Immature natural killer cell (primary cell): ENCODE data around the gene ARHGAP12. TPM values are rescaled to one million over a fixed set of nuclear protein-coding genes. Genes with fewer than 3 reads are reported as not detected.

Experiments
- DNase-seq, 3 donors: peaks; one replicate each; pipeline ENCODE4 v3.0.0; 2022; ENCODE audit warnings: mixed read lengths in 1 of 3
- H3K27ac Mint-ChIP-seq, 6 donors: one replicate each; pipeline ENCODE4 v1.8.0; 2020; ENCODE audit warnings: mixed read lengths in 6 of 6, mild to moderate bottlenecking in 5 of 6, inconsistent platforms in 4 of 6, moderate library complexity in 3 of 6
- H3K27me3 Mint-ChIP-seq, 3 donors: one replicate each; pipeline ENCODE4 v1.8.0; 2020 to 2021; ENCODE audit warnings: low read depth in 3 of 3, mild to moderate bottlenecking in 3 of 3, mixed read lengths in 3 of 3, moderate library complexity in 3 of 3, inconsistent platforms in 1 of 3
- H3K36me3 Mint-ChIP-seq, 3 donors: one replicate each; pipeline ENCODE4 v1.8.0; 2020; ENCODE audit warnings: mixed read lengths in 3 of 3, inconsistent platforms in 2 of 3, mild to moderate bottlenecking in 2 of 3
- H3K4me1 Mint-ChIP-seq, 2 donors: one replicate each; pipeline ENCODE4 v1.8.0; 2020; ENCODE audit warnings: inconsistent platforms in 2 of 2, mild to moderate bottlenecking in 2 of 2, mixed read lengths in 2 of 2, moderate library complexity in 1 of 2
- H3K4me3 Mint-ChIP-seq, 5 donors: one replicate each; pipeline ENCODE4 v1.8.0; 2020; ENCODE audit warnings: mild to moderate bottlenecking in 5 of 5, mixed read lengths in 5 of 5, inconsistent platforms in 3 of 5, moderate library complexity in 3 of 5
- H3K9me3 Mint-ChIP-seq, 6 donors: one replicate each; pipeline ENCODE4 v1.8.0; 2020; ENCODE audit warnings: mild to moderate bottlenecking in 6 of 6, mixed read lengths in 6 of 6, inconsistent platforms in 4 of 6, moderate library complexity in 3 of 6
- polyA plus RNA-seq, 3 donors: library from polyadenylated mRNA; unstranded; fragments of 300-500 nt; fragmentation: Illumina TruSeq; gene quantifications; one replicate each; pipeline ENCODE4 v1.2.3, GENCODE V29; 2021

The ARHGAP12 gene
- polyA plus RNA-seq, 3 donors from 2014 or later: 6.2 to 11.8 (median 8.1) TPM

DNA sequence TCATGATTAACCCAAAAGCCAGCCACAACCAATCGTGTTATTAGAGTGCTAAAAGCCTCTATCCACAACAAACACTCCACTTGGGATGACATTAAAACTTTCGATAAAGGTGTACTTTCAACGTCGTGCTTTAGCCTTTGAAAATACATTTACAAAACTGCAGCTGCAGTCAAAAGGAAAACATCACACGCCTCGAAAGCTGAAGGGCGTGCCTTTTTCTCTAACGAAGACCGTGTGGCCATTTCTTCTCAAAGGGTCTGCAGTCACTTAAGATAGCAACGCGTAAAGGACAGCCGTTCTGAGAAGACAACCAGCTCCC lies 1.1 kb downstream of the ARHGAP12 start:
- Mint-ChIP-seq H3K27ac (peak overlapping the region; percentile 45 to 90 (median 82)), H3K36me3 (no peaks in the 10 kb centered on the region), H3K4me3 (peak overlapping the region; percentile 92 to 95 (median 93)), H3K4me1 (peaks cover 49 to 75% of the 10 kb centered on the region in 2 donors), H3K27me3 (peaks cover 10 to 24% (median 11%) of the 10 kb centered on the region in 3 donors), H3K9me3 (no peaks in the 10 kb centered on the region)
- no peak for DNase-seq

DNA sequence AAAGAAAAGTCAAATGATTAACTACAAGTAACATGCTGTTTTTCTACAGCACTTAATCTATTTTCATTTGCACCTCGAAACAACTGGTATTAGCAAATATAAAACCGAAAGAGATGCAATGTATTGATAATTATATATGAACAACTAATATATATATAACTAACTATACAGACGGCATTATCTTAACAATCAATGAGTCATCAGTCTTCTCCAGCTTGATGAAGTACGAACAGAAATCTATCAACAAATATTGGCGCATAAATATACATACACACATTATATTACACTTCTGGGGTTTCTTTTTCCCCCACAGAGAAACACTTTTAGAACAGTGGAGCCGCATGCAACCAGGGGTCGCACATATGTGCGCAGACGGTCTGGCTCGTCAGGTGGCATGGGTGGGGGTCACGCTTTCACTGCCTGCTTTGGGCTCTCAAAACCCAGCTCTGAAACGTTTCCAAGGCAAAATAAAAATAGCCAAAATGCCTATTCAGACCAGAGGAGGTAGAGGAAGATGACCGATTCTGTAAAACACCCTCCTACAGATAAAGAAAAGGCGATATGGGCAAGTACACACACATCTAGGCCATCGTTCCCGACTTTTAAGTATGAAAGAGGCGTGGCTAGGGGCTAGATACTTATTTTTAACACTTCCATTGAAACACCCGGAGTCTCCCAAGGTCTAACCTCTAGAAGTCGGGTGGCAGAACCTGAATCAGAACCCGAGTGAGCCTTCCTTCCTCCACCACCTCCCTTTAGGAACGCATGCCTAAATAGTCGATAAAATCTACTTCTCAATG lies 1.7 kb downstream of the ARHGAP12 start:
- H3K27ac Mint-ChIP-seq: peak overlapping the region; percentile 45 to 90 (median 82)
- H3K27me3 Mint-ChIP-seq: peaks cover 10 to 25% (median 11%) of the 10 kb centered on the region in 3 donors
- H3K9me3 Mint-ChIP-seq: no peaks in the 10 kb centered on the region
- peak overlapping the region; percentile 92 to 95 (median 93) for H3K4me3 Mint-ChIP-seq
- peaks cover 52 to 80% of the 10 kb centered on the region in 2 donors for H3K4me1 Mint-ChIP-seq
- DNase-seq: peak in 1 of 3 donors; percentile 13
- no peaks in the 10 kb centered on the region for H3K36me3 Mint-ChIP-seq

DNA sequence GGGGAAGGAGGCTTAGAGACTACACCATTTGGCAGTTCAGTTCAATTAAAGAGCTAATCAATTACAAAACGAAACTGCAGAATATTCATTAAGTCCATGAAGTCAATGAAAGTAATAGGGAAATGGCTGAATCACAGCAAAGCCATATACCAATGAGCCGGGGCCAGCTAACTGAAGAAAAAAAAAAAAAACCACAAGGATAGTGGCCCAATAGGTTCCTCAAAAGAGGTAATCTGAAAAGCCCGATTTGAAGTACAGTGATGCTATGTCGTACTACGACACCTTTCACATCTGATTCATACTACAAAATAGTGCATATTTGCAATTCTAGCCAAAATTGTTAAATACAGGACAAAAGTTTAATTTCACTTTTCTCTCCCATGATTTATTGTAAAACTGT lies 2.5 kb downstream of the ARHGAP12 start:
- DNase-seq: no peak
- H3K27me3 Mint-ChIP-seq: peaks cover 10 to 26% (median 11%) of the 10 kb centered on the region in 3 donors
- peak overlapping the region in 1 of 5 donors; percentile 94 for H3K4me3 Mint-ChIP-seq
- no peaks in the 10 kb centered on the region for H3K9me3 Mint-ChIP-seq
- H3K27ac Mint-ChIP-seq: no peak overlapping the region
- peaks cover 57 to 87% of the 10 kb centered on the region in 2 donors for H3K4me1 Mint-ChIP-seq
- no peaks in the 10 kb centered on the region for H3K36me3 Mint-ChIP-seq

DNA sequence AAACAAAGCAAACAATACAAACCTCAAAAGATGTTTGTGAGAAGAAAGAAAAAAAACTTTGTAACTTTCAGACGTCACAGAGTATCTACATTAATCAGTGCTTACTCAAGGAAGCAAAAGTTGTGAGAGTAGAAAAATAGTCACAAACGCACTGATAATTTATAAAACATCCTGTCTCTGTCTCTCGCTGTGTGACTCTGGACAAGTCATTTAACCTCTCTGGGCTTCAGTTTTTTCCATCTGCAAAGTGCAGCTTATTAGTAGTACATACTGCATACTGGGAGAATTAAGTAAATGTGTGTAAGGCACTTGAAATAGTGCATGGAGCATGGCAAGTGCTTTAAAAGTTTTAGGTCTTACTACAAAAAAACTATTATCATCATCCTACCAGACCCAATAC lies 3.8 kb downstream of the ARHGAP12 start:
- Mint-ChIP-seq H3K9me3 (no peaks in the 10 kb centered on the region), H3K4me3 (peak overlapping the region in 1 of 5 donors; percentile 24), H3K36me3 (no peaks in the 10 kb centered on the region), H3K4me1 (peaks cover 54 to 83% of the 10 kb centered on the region in 2 donors), H3K27me3 (peaks cover 10 to 25% (median 11%) of the 10 kb centered on the region in 3 donors), H3K27ac (peak overlapping the region in 3 of 6 donors; percentile 6 to 75 (median 37))
- no peak for DNase-seq

DNA sequence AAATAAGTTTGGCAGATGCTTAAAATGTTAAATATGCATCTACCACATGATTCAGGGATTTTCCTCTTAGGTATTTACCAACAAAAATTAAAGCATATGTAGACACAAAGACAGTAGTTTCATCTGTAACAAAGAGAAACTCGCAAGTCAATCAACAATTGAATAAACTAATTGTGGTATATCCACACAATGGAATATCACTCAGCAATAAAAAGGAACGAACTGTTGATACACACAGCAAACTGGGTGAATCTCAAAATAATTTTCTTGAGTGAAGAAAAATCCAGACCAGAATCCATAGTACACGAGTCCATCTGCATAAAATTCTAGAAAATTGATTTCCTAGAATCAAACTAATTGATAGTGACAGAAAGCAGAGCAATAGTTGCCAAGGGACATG lies 5.2 kb downstream of the ARHGAP12 start:
- no peaks in the 10 kb centered on the region for H3K36me3 Mint-ChIP-seq
- H3K9me3 Mint-ChIP-seq: no peaks in the 10 kb centered on the region
- no peak overlapping the region for H3K27ac Mint-ChIP-seq
- peaks cover 7 to 17% (median 10%) of the 10 kb centered on the region in 3 donors for H3K27me3 Mint-ChIP-seq
- H3K4me1 Mint-ChIP-seq: peaks cover 53 to 87% of the 10 kb centered on the region in 2 donors
- no peak for DNase-seq
- no peak overlapping the region for H3K4me3 Mint-ChIP-seq

DNA sequence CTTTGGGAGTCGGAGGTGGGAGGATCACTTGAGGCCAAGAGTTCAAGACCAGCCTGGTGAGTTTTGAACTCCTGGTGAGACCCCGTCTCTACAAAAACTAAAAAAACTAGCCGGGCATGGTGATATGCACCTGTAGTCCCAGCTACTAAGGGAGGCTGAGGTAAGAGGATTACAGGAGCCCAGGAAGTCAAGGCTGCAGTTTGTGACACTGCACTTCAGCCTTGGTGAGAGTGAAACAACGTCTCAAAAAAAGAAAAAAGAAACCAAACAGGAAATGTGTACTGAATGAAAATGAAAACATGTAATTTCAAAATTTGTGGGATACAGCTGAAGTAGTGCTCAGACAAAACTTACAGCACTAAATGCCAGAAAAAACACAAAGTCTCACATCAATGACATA lies 7.6 kb downstream of the ARHGAP12 start:
- no peaks in the 10 kb centered on the region for H3K9me3 Mint-ChIP-seq
- H3K27me3 Mint-ChIP-seq: peaks cover 0 to 4% (median 0%) of the 10 kb centered on the region in 3 donors
- peaks cover 47 to 93% of the 10 kb centered on the region in 2 donors for H3K4me1 Mint-ChIP-seq
- peak overlapping the region in 3 of 6 donors; percentile 9 to 77 (median 35) for H3K27ac Mint-ChIP-seq
- DNase-seq: no peak
- no peaks in the 10 kb centered on the region for H3K36me3 Mint-ChIP-seq
- H3K4me3 Mint-ChIP-seq: peak overlapping the region in 4 of 5 donors; percentile 33 to 87 (median 43)

DNA sequence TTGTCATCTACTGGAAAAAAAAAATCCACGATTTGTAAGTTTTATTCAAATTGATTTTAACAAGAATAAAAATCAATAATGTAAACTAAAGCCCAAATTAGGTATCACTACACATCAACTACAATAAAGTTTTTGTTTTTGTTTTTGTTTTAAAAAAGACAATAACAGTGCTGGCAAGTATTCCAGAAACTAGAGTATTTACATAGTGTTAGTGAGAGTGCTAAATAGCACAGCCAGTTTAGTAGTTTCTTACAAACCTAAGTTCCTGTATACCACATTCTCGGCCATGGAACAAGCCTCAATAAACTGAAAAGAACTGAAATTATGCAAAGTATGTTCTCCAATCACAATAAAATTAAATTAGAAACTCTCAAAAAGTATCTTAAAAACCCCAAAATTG lies 8.1 kb downstream of the ARHGAP12 start:
- Mint-ChIP-seq H3K9me3 (no peaks in the 10 kb centered on the region), H3K4me1 (peaks cover 45 to 92% of the 10 kb centered on the region in 2 donors), H3K4me3 (peak overlapping the region in 1 of 5 donors; percentile 87), H3K27me3 (peaks cover 0 to 4% (median 0%) of the 10 kb centered on the region in 3 donors), H3K27ac (peak overlapping the region in 1 of 6 donors; percentile 35), H3K36me3 (no peaks in the 10 kb centered on the region)
- DNase-seq: no peak

DNA sequence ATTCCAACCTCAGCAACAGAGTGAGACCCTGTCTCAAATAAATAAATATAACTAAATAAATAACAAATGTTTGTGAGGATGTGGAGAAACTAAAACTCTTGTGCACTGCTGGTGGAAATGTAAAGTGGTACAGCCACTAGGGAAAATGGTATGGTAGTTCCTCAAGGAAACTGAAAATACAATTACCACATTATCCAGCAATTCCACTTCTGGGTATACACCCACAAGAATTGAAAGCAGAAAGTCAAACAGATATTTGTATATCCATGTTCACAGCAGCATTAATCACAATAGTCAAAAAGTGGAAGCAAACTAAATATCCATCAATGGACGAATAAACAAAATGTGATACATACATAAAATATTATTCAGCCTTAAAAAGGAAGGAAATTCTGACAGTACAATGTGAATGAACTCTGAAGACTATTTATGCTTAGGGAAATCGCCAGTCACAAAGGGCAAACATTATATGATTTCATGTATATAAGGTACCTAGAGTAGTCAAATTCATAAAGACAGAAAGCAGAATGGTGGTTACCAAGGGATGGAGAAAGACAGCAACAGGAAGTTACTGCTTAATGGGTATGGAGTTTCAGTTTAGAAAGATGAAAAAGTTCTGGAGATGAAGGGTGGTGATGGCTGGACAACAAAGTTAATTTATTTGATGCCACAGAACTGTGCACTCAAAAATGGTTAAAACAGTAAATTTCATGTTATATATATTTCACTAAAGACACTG lies 9.8 kb downstream of the ARHGAP12 start:
- H3K4me1 Mint-ChIP-seq: peaks cover 36 to 86% of the 10 kb centered on the region in 2 donors
- H3K9me3 Mint-ChIP-seq: no peaks in the 10 kb centered on the region
- H3K36me3 Mint-ChIP-seq: no peaks in the 10 kb centered on the region
- no peak for DNase-seq
- H3K27ac Mint-ChIP-seq: no peak overlapping the region
- peak overlapping the region in 1 of 5 donors; percentile 3 for H3K4me3 Mint-ChIP-seq
- H3K27me3 Mint-ChIP-seq: peaks cover 0 to 4% (median 0%) of the 10 kb centered on the region in 3 donors

DNA sequence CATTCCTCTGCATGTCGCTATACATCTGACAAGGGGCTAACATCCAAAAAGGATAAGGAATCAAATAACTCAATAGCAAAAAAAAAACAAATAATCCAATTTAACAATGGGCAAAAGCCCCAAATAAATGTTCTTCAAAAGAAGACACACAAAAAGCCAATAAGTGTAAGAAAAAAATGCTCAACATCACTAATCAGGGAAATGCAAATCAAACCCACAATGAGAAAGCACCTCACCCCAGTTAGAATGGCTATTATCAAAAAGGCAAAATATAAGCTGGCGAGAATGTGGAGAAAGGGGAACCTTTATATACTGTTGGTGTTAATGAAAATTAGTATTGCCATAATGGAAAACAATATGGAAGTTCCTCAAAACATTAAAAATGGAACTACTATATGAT lies 14.3 kb downstream of the ARHGAP12 start:
- no peaks in the 10 kb centered on the region for H3K36me3 Mint-ChIP-seq
- H3K9me3 Mint-ChIP-seq: no peaks in the 10 kb centered on the region
- no peak overlapping the region for H3K4me3 Mint-ChIP-seq
- H3K27me3 Mint-ChIP-seq: peaks cover 0 to 1% (median 0%) of the 10 kb centered on the region in 3 donors
- H3K4me1 Mint-ChIP-seq: peaks cover 51 to 92% of the 10 kb centered on the region in 2 donors
- no peak for DNase-seq
- H3K27ac Mint-ChIP-seq: no peak overlapping the region

DNA sequence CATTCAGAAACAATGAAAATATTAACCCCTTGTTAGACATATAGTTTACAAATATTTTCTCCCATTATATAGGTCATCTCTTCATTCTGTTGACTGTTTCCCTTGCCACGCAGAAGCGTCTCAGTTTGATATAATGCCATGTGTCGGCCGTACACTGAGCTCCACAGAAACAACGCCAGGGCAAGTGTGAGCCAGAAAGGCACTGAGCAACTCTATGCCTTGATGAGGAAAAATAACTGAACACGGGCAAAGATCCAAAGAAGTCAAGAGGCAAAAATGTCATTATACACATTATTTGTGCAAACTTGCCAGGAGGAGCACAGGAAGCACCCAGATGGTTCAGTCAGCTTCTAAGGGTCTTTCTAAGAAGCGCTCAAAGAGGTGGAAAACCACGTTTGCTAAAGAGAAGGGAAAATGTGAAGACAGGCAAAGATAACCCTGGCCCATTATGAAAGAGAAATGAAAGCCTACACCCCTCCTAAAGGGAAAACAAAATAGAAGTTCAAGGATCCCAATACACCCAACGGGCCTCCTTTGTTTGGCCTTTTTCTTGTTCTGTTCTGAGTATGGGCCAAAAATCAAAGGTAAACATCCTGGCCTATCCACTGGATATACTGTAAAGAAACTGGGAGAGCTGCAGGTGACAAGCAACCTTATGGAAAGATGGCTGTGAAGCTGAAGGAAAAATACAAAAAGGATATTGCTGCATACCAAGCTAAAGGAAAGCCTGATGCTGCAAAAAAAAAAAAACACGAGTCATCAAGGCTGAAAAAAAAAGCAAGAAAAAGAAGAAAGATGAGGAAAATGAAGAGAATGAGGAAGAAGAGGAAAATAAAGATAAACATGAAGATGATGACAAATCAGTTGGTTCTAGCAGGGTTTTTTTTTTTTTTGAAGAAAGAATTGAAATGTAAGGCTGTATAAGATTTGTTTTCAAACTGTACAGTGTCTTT lies 15.5 kb downstream of the ARHGAP12 start:
- Mint-ChIP-seq H3K4me1 (peaks cover 52 to 91% of the 10 kb centered on the region in 2 donors), H3K27me3 (peaks cover 0 to 1% (median 0%) of the 10 kb centered on the region in 3 donors), H3K9me3 (no peaks in the 10 kb centered on the region), H3K27ac (peak overlapping the region in 1 of 6 donors; percentile 36), H3K4me3 (no peak overlapping the region), H3K36me3 (peaks cover 0 to 5% (median 0%) of the 10 kb centered on the region in 3 donors)
- DNase-seq: no peak

DNA sequence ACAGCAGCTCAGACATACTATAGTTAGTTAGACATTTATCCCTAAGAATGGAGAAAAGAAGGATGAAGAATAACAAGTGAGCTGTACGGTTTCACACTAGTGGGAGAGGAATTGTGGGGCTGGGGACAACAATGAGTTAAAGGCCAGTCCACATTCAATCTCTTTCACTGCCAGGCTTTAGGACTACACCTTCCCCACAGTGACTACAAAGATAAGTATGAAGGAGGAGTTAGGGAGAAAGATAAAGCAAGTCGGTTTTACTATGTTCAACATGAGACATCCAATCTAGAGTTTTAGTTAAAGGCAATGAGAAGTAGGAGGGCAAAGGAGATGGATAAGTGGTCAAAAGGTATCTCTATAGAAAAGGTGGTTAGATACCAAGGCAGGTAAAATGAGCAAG lies 16.3 kb downstream of the ARHGAP12 start:
- Mint-ChIP-seq H3K27ac (no peak overlapping the region), H3K4me1 (peaks cover 51 to 88% of the 10 kb centered on the region in 2 donors), H3K9me3 (no peaks in the 10 kb centered on the region), H3K4me3 (no peak overlapping the region), H3K36me3 (peaks cover 0 to 9% (median 0%) of the 10 kb centered on the region in 3 donors), H3K27me3 (peaks cover 0 to 1% (median 0%) of the 10 kb centered on the region in 3 donors)
- no peak for DNase-seq

DNA sequence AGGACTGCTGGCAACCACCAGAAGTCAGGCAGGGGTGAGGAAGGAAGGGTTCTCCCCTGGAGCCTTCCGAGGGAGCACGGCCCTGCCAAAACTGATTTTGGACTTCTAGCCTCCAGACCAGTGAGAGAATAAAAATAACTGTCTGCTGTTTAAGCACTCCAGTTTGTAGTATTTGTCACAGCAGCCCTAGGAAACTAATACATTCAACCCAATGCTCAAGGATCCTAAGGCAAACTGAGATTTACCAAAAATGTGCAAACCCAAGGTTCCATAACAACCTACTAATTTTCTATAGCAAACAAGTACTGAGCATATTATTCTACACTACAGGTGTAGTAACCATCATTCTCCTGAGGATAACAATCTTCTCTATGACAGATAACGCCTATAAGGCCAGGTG lies 18.6 kb downstream of the ARHGAP12 start:
- peak overlapping the region in 1 of 6 donors; percentile 8 for H3K27ac Mint-ChIP-seq
- H3K4me1 Mint-ChIP-seq: peaks cover 55 to 93% of the 10 kb centered on the region in 2 donors
- no peak overlapping the region for H3K4me3 Mint-ChIP-seq

DNA sequence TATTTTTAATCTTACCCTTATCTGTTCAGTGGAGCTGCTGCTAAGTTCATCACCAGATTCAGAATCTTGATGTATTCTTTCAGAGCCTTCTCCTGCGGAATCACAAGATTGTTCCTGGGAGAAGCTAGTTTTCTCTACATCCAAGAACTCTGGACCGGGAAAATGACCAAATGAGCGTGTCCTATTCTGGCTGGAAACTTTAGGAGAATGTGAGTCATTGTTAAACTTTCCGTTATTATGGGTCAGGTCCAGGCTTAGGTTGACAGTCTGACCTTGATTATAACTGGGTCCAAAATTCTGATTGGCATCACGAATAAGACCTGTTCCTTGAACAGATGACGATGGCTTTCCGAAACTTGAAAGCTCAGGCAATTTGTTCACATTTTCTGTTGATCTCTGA lies 20.5 kb downstream of the ARHGAP12 start:
- peaks cover 14 to 27% (median 16%) of the 10 kb centered on the region in 3 donors for H3K36me3 Mint-ChIP-seq
- DNase-seq: no peak
- no peaks in the 10 kb centered on the region for H3K9me3 Mint-ChIP-seq
- H3K27me3 Mint-ChIP-seq: peaks cover 0 to 1% (median 0%) of the 10 kb centered on the region in 3 donors
- H3K4me3 Mint-ChIP-seq: no peak overlapping the region
- no peak overlapping the region for H3K27ac Mint-ChIP-seq
- peaks cover 51 to 88% of the 10 kb centered on the region in 2 donors for H3K4me1 Mint-ChIP-seq

More for the DNA sequence above, 18.6 kb downstream of the ARHGAP12 start:
- H3K27me3 Mint-ChIP-seq: peaks cover 0 to 1% (median 0%) of the 10 kb centered on the region in 3 donors
- H3K36me3 Mint-ChIP-seq: peaks cover 14 to 27% (median 16%) of the 10 kb centered on the region in 3 donors
- H3K9me3 Mint-ChIP-seq: no peaks in the 10 kb centered on the region
- DNase-seq: no peak
